NCI-H774 (cell line): ENCODE measurements around the gene ADAM21.
"Not testable (repeated sequence)": the region's sequence is repeated elsewhere in the genome, so short reads cannot be mapped to it uniquely, and the experiment has no call there.

Experiments used
- DNase-seq: peaks from one replicate; lab custom pipeline; 2025; lab: John Stamatoyannopoulos, UW

The ADAM21 gene

GRCh38 chr14:70477356-70478105 is 25.6 kb downstream of the ADAM21 start:
- not testable (repeated sequence) for DNase-seq

GRCh38 chr14:70489579-70490200 is 37.7 kb downstream of the ADAM21 start:
- DNase-seq, result no peak

GRCh38 chr14:70498191-70498590 is 46.2 kb downstream of the ADAM21 start:
- DNase-seq, result no peak
